Stimulated activated CD4-positive, alpha-beta T cell treated with anti-CD3 and anti-CD28 coated beads, Interleukin-12 subunit alpha, Interleukin-12 subunit beta, amount 100 ng/mL, for 4 hours (primary cell): ENCODE measurements around the gene C2CD4D.

Experiments used
- DNase-seq: peaks from one replicate; pipeline ENCODE4 v3.0.0-alpha.2; 2020

C2CD4D gene

GRCh38 chr1:151832318-151832980 is 7.2 kb downstream of the C2CD4D start:
- no peak for DNase-seq

- no peak for DNase-seq
Measured at GRCh38 chr1:151831605-151832004, 8.0 kb downstream of the C2CD4D start, which contains the start of gene RORC. RORC (minus strand) TSS chr1:151831802; CDS start chr1:151831764, 38 bp downstream.

DNA sequence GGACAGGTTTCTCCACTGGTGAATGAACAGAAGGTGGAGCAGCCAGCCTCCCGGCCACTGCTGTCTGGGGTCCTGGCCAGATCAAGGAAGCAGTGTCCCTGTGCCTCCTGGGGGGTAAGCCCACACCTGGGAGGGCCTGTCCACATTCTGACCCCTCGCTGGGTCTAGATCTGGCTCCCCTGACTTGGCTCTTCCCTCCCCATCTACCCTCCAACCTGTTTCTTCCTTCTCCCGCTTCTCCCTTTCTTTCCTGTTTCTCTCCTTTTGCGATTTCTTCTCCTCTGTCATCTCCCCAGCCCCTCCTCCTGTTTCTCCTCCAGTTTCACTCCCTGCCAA is 8.4 kb downstream of the C2CD4D start:
- DNase-seq: no peak

- DNase-seq: no peak
Measured at GRCh38 chr1:151830055-151830454, 9.6 kb downstream of the C2CD4D start.

DNA sequence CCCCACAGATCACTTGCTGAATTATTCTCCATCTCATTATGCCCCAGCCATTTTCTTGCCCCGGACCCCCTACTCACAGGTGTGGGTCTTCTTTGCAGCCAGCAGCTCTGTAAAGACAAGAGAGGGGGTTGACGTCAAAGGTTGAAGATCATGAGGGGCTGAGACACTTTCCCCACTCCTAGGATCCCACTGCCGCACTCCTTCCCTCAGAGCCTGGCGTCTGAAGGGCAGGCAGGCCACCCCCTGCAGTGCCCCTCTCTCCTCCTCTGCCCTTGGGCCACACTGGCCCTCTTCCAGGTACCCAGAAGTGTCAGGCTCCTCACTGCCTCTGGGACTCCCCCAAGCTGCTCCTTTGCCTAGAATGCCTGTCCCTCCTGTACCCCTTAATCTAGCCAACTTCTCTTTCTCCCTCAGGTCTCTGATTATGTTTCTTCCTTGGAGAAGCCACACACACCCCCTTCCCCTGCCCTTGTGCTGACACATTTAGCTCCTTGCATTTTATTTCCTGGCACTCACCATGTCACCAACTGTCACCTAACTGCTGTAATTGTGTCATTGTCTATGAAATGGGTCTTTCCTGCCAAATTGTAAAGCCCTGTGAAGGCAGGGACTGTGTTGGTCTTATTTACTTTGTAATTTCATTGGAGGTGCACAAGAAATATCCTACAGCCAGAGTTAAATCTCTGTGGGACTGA is 10.1 kb downstream of the C2CD4D start:
- no peak for DNase-seq

DNA sequence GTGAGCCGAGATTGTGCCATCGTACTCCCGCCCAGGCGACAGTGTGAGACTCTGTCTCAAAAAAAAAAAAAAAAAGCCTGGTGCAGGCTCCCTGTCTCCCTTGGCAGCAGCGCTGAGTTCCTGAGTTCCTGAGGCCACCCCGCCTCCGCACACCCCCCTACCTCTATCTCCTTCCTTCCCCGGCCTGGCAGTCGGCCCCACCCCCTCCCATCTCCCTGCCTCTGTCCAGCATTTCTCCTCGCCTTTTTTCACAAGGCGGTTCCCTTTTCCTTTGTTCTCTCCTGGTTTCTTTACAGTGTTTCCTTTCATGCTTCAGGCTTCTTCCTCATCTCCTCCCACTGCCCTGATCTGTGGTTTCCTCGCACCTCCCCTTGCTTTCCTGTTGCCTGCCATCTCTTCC is 10.7 kb downstream of the C2CD4D start:
- DNase-seq: no peak

DNA sequence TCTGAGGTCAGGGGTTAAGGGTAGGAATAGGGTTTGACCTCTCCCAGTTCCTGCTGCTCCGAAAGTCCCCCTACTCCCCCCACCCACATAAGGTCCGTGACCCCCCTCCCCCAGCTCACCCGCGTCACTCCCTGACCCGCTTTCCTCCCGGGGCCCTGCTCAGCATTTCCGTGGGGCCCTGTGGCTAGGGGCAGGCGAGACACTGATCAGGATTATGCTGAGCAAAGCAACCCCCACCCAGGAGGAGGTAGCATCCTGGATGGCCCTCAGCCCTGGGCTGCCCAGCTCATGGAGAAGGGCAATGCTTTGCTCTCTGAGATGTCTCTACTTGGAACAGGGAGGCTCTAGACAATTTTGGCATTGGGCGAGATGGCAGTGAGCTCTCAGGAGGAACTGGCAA is 11.8 kb downstream of the C2CD4D start:
- DNase-seq: no peak

DNA sequence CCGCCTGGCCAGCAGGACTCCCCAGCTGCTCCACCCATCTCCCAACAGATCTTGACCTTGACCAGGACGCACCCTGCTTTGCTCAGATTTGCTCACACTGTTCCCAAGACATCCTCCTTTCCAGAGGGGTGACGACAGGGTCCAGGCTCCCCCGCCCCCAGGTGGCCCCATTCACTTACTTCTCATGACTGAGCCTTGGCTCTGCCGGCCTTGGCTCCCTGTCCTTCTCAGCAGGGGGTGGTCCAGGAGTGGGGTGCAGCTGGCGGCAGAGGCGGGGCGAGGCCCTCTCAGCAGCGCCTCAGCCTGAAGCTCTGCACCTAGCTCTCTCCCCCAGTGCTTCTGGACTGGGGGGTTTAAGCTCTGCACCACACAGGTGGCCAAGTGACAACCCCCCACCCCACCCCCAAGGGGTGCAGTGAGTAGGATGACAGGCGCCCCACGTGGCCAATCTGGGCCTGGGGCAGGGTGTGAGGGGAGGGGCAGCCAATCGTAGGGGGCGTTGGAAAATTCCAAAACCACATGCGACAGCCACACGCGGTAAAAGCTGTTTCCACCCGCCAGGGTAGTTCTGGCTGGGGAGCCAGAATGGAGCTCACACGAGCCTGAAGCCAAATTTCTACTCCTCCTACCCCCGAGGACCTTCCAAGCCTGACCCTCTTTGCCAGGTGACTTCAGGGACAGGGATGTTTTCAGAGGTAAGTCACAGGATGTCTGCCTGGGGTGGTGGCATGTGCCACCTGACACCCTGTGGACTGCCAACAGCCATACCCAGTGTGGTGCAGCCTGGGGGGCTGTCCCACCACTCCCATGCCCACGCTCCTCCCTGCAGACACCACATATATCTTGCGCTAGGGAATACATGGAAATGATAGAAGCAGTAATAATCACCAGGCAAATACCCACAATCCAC is 13.6 kb downstream of the C2CD4D start:
- DNase-seq: peak; percentile 35

- no peak for DNase-seq
Measured at GRCh38 chr1:151825204-151825603, 14.4 kb downstream of the C2CD4D start.

GRCh38 chr1:151823175-151823574 is 16.4 kb downstream of the C2CD4D start:
- no peak for DNase-seq

- peak; percentile 48 for DNase-seq
Measured at GRCh38 chr1:151822404-151822803, 17.2 kb downstream of the C2CD4D start.

DNA sequence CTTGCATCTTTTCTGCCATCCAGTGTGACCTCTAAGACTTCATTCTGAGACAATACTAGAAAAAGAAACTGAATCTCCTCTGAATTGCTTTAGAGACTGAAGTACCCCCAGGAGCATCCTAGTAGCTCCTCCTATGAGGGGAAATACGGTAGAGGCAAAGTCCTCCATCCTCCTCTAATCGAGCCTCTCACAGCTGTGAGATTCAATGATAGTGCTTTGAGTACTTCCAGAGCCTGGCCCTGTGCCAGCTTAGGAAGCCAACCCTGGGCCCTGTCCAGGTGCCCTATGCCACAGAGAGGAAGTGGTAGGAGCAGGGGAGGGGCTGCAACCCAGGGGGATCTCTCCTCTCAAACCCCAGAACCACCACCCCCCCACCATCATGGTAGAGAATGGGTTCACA is 18.7 kb downstream of the C2CD4D start:
- DNase-seq: no peak

GRCh38 chr1:151819976-151820623 is 19.5 kb downstream of the C2CD4D start:
- no peak for DNase-seq

DNA sequence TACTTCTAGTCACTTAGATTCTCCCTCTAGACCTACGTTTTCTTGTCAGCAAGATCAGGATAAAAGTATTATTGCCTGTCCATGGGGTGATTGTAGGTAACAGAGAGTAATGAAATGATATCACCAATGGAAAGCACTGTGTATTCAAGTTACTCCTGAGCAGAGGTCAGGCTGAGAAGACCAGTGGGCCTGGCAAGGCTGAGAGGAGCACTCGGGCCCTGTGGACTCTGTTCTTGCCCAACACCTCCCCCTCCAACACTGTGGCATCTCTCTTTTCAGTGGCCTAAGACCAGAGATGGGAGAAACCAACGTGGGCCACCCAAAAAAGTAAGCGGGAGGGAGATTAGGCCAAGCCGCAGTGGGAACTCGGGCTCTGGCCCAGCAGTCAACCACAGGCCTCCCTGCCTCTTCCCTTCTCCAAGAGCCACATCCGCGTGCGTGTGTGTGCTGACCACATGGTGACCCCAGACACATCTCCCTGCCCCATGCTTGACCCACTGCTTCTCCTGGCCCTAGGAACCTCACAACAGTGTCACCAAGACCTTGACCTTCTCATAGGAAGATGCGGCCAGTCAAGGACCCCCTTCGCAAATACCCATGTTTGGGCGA is 20.3 kb downstream of the C2CD4D start:
- no peak for DNase-seq

- no peak for DNase-seq
Measured at GRCh38 chr1:151817353-151817730, 22.3 kb downstream of the C2CD4D start.

DNA sequence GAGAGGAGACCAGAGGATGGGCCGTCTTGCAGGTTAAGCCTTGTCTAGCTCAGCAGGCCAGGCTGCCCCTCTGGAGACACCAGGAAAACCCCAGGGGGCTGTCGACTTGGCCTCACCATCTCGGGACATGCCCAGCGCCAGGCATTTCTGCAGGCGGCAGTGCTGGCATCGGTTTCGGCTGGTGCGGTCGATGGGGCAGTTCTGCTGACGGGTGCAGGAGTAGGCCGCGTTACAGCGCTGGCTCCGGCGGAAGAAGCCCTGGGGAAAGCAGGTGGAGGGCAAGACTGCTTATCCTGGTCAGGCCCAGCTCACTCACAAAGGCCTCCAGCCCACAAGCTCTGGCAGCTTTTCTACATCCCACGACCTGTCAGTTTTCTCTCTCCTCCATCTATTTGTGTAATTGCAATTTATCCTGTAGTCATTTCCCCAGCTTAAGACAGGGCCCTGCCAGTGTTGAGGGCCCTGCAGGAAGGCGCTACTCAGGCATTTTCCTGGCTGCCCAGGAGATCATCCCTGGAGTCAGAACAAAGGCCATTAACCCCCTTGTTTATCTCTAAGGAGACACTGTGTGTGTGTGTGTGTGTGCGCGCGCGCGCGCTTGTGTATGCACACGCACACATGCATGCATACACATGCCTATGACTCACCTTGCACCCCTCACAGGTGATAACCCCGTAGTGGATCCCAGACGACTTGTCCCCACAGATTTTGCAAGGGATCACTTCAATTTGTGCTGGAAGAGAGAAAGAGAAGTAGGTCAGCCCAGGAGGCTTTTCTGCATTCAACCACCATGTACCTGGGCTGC is 22.9 kb downstream of the C2CD4D start:
- no peak for DNase-seq

DNA sequence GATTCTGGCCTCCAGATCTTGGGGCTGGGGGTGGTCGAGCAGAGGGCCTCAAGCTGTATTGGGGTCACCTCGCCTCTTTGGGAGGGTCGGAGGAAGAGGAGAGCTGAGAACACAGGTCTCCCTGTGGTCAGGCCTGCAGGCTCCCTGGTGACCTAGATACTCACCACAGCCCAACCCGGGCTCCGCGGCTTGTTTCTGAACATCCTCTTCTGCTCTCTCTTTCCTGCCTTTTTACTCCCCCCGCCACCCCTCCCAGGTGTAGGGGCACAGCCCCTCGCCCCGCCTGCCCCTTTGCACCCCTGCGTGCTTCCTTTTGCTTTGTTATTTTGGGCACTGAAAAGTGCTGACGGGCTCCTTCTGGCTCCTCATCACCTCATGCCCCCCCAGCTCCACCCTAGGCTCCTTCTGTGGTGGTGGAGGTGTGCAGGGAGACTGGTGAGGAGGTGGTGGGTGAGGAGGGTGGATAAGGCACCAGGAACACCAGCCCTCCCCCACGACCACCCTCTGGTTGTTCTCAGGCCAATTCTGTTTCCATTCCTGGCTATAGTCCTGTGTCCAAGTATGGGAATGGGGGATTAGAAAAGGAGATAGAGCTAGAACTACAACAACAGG is 23.8 kb downstream of the C2CD4D start:
- DNase-seq: no peak

- DNase-seq: no peak
Measured at GRCh38 chr1:151814971-151815545, 24.6 kb downstream of the C2CD4D start.

DNA sequence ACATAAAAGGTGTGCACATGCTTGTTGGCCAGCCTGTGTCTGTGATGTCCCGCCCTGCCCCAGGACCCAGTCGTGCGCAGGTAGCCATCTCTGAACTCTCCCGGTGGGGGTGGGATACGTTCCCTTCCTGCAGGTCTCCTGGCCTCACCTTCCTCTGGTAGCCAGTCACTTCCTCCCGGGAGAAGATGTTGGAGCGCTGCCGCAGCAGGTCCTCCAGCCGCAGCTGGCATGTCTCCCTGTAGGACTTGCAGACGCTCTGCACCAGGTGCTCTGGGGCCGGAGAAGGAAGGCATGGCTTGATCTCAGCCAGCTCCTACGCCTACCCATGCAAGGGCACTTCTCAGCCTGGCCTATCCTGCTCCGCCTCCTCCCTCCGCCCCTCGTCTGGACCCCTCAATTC is 25.2 kb downstream of the C2CD4D start:
- DNase-seq: no peak

- no peak for DNase-seq
Measured at GRCh38 chr1:151813271-151813977, 26.2 kb downstream of the C2CD4D start.
